RPMI8226 (cell line): Measurements from ENCODE around the gene VAMP7.
"Not testable (repeated sequence)": the region's sequence is repeated elsewhere in the genome, so short reads cannot be mapped to it uniquely, and the experiment has no call there.

ENCODE experiments used
- DNase-seq: peaks from one replicate; pipeline ENCODE4 v3.0.0-alpha.2; 2015

The VAMP7 gene

DNA sequence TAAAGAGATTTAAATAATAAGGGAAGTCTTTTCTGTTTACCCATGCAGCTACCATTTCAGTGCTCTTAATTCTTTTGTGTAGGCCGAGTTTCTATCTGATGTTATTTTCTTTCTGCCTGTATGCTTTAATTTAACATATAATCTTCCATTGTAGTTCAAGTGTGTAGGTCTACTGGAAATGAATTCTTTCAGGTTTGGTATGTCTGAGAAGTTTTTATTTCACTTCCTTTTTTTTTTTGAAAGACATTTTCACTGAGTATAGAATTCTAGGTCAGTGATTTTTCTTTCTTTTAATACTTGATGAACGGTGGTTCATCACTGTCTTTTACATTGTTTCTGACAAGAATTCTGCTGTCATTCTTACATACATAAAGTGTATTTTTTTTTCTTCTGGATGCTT lies 42.1 kb downstream of the VAMP7 start:
- no peak for DNase-seq

DNA sequence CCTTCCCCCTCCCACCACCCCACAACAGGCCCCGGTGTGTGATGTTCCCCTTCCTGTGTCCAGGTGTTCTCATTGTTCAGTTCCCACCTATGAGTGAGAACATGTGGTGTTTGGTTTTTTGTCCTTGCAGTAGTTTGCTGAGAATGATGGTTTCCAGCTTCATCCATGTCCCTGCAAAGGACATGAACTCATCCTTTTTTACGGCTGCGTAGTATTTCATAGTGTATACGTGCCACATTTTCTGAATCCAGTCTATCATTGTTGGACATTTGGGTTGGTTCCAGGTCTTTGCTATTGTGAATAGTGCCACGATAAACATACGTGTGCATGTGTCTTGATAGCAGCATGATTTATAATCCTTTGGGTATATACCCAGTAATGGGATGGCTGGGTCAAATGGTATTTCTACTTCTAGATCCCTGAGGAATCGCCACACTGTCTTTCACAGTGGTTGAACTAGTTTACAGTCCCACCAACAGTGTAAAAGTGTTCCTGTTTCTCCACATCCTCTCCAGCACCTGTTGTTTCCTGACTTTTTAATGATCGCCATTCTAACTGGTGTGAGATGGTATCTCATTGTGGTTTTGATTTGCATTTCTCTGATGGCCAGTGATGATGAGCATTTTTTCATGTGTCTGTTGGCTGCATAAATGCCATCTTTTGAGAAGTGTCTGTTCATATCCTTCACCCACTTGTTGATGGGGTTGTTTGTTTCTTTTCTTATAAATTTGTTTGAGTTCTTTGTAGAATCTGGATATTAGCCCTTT lies 49.9 kb downstream of the VAMP7 start:
- DNase-seq, result not testable (repeated sequence)

DNA sequence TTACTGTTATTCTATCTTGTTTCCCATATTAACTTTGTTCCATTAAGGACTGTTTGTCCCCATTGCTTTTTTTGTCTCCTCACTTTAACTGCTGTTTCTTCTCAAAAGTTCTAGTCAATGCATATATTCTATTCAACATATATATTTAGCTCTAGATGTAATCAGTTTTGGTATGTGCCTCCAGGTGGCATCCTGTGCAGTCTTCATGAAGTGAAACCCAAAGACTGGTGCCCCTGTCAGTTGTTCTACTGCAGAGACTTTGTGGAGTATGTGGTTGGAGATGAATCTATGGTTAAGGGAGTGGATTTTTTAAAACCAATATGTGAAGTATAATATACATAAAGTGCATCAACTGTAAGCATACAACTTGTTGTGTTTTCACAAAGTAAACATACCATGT lies 57.0 kb downstream of the VAMP7 start:
- DNase-seq, result no peak

- DNase-seq, result no peak
Observed at GRCh38 chrX:155949098-155949497, 68.0 kb downstream of the VAMP7 start.

GRCh38 chrX:155951237-155951789 lies 70.2 kb downstream of the VAMP7 start:
- DNase-seq, result no peak

- DNase-seq, result no peak
Observed at GRCh38 chrX:155953055-155953454, 71.9 kb downstream of the VAMP7 start.

DNA sequence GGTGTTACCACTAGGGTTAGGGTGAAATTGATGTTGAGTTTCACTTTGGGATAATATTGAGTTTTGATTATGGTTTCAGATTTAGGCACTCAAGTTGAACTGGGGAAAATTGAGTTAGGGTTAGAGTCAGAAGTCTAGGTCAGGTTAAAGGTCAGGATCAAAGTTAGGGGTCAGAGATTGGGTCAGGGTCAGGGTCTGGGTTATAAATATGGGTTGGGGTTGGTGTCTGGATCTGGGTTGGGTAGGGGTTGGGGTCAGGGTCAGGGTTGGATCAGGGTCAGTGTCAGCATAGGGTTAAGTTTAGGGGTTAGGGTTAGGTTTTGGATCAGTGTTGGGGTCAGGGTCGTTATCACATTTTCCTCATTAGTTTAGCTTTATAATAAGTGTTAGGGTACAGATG lies 73.6 kb downstream of the VAMP7 start:
- no peak for DNase-seq

DNA sequence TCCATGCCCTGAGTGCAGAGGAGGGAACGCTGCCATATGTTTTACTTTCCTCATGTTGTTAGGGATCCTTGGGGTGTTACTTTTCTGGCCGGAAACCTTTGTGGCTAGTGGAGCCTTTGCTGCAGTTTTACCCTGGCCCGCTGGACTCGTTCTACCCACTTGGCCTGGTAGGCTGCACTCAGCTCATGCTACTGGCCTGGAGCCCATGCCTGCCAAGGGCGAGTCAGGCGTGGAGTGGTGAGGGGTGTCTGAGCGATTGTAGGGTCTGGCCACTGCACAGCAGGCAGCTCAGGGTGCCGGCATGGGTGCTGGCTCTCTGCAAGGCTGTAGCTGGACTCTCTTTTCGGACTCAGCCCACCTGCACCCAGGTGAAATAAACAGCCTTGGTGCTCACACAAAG lies 75.0 kb downstream of the VAMP7 start:
- no peak for DNase-seq

DNA sequence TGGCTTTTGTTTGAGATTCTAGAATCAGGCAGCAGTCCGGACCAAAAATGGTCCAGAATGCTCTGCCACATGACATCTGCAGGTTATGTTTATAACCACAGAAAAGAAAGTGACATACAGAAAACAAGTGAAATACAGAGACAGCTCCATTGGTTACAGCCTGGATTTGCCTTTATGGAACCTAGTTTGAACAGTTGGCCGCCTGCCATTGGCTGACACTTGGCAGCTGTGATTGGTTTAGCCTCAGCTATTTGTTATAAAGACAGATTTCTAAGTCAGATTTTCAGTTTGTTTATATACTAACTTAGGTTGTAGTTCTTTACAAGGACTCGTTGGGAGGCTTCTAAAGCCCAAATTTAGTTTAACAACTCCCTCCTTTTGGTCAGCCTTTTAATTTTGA lies 75.5 kb downstream of the VAMP7 start:
- no peak for DNase-seq

DNA sequence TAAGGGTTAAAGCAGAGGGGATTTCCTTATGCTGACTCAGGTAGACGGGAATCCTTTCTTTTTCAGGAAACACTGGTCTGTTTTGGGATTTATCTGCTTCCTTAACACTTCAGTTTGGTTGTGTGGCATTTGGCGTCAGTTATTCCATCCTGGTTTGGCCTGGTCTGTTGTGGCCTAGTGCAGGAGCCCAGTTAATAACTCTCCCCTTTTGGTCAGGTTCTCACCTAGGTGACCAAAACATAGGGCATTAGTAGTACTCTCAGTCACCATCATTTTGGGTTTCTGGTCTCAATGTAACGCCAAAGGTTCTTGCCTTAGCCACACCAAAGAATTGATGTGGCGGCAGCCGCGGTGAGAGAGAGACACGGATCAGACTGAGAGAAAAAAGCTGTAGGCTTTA lies 76.7 kb downstream of the VAMP7 start:
- no peak for DNase-seq

DNA sequence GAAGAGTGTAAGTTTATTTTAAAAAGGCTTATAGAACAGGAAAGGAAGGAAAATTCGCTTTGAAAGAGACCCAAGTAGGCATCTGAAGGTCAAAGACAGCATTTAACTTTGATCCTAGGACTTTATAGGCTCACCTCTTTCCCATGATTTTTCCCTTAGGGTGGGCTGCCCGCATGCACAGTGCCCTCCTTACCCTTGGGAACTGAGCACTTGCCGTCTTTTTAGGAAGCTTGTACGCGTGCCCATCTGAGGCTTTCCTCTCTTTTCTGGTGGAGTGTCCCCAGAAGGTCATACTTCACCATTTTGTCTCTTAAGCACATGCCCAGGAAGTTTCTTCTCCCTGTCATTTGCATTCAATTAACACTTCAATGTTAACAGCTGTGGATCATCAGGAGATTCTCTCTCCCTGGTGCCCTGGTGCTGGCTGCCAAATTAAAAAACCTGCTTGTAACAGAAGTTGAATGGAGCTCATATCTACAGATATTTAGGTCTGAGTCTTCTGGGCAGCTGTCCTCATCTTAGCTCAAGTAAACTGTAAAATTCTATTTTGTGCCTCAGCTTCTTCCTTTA lies 78.0 kb downstream of the VAMP7 start:
- DNase-seq, result no peak

GRCh38 chrX:155962906-155963305 lies 81.8 kb downstream of the VAMP7 start:
- DNase-seq, result no peak

GRCh38 chrX:155966876-155967275 lies 85.7 kb downstream of the VAMP7 start:
- DNase-seq, result peak; percentile 69

DNA sequence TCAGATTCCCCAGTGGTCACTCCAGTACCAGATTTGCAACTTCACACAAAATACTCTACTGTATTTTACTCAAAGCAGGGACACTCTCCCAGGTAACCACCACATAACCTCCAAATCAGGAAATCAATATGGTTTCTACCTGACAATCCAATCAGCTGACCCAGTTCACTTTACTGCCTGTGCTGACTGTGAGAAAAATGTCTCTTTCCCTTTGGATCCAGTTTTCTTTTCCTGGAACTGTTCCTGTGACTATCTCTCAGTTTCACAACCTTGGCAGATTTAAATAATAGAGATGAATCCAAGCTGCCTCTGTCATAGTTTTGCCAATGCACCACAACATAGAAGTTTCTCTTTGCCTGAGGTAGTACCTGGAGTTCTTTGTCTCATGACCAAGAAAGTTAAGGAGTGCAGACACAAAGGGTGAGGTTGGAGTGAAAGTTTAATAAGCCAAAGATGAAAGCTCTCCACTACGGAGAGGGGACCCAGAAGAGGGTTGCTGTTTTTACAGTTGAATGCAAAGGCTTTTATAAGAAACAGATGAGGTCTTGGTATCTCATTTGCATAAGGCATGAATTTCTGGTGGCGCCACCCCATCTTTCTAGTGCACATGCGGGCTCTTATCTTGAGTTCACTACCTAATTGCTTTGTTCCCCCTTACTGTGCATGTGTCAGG lies 86.6 kb downstream of the VAMP7 start:
- DNase-seq, result no peak

GRCh38 chrX:155968326-155968661 lies 87.1 kb downstream of the VAMP7 start:
- no peak for DNase-seq

DNA sequence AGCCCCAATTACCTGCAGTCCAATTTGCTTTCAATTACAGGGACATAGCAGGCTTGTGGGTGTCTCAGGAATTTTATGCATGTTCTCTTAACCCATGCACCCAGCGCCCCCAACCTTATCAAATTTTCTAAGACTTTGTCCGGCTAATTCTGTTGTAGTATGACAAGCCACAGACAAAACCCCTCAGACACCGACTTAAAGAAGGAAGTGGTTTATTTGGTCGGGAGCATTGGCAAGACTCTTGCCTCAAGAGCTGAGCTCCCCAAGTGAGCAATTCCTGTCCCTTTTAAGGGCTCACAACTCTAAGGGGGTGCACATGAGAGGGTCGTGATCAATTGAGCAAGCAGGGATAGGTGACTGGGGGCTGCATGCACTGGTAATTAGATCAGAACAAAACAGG lies 87.6 kb downstream of the VAMP7 start:
- no peak for DNase-seq

GRCh38 chrX:155971658-155972057 lies 90.5 kb downstream of the VAMP7 start:
- not testable (repeated sequence) for DNase-seq

GRCh38 chrX:155972241-155972640 lies 91.1 kb downstream of the VAMP7 start:
- not testable (repeated sequence) for DNase-seq

- no peak for DNase-seq
Observed at GRCh38 chrX:155983326-155983725, 102.2 kb downstream of the VAMP7 start.

GRCh38 chrX:155985208-155985607 lies 104.1 kb downstream of the VAMP7 start:
- DNase-seq, result no peak

GRCh38 chrX:155986995-155987394 lies 105.8 kb downstream of the VAMP7 start:
- not testable (repeated sequence) for DNase-seq

GRCh38 chrX:155988859-155989258 lies 107.7 kb downstream of the VAMP7 start:
- DNase-seq, result no peak
